Measurements from ENCODE around the gene SLC35A4.

GRCh38 chr5:140595538-140596300 is 31.1 kb downstream of the SLC35A4 start:
- TF ChIP-seq CTCF (IDR thresholded peaks at IDR 0.05) (no peak), POLR2AphosphoS5 (IDR thresholded peaks at IDR 0.05) (no peak)

Measured in prostate gland (tissue), 2 donors.